Osteocyte (in vitro differentiated cells): ENCODE results near the gene CWC22. TPM values are rescaled to one million over a fixed set of nuclear protein-coding genes. Genes with fewer than 3 reads are reported as not detected.
"Not testable (repeated sequence)": the region's sequence is repeated elsewhere in the genome, so short reads cannot be mapped to it uniquely, and the experiment has no call there.

Source experiments
- DNase-seq: peaks from one replicate; pipeline ENCODE4 v3.0.0; 2021; ENCODE audit warnings: mixed read lengths; ENCODE audit not compliant: unreplicated experiment; ENCODE audit errors: extremely low spot score
- H3K27ac Mint-ChIP-seq: one replicate; pipeline ENCODE4 v1.8.0; 2021; ENCODE audit warnings: mild to moderate bottlenecking, mixed read lengths; ENCODE audit not compliant: unreplicated experiment
- H3K27me3 Mint-ChIP-seq: one replicate; pipeline ENCODE4 v1.8.0; 2021; ENCODE audit warnings: mixed read lengths; ENCODE audit not compliant: unreplicated experiment
- H3K36me3 Mint-ChIP-seq: one replicate; pipeline ENCODE4 v1.8.0; 2021; ENCODE audit warnings: mixed read lengths; ENCODE audit not compliant: unreplicated experiment
- H3K4me1 Mint-ChIP-seq: one replicate; pipeline ENCODE4 v1.8.0; 2021; ENCODE audit warnings: mixed read lengths; ENCODE audit not compliant: unreplicated experiment
- H3K4me3 Mint-ChIP-seq: one replicate; pipeline ENCODE4 v1.8.0; 2021; ENCODE audit warnings: mild to moderate bottlenecking, moderate library complexity, mixed read lengths; ENCODE audit not compliant: unreplicated experiment
- H3K9me3 Mint-ChIP-seq: one replicate; pipeline ENCODE4 v1.8.0; 2021; ENCODE audit warnings: mixed read lengths; ENCODE audit not compliant: unreplicated experiment
- CTCF ChIP-seq: fragments of 200-600 bp; sonication (generic); IDR thresholded peaks from 2 replicates; pipeline ENCODE4 v1.5.0; 2021; ENCODE audit warnings: antibody characterized with exemption, mild to moderate bottlenecking, moderate library complexity
- total RNA-seq: library from RNA; stranded (reverse); gene quantifications from 2 replicates; pipeline ENCODE4 v1.2.1, GENCODE V29; 2021

The CWC22 gene
- total RNA-seq, 1 donor from 2014 or later, result 20.1 TPM

- DNase-seq, result no peak
- H3K27ac Mint-ChIP-seq, result no peak overlapping the region
- TF ChIP-seq CTCF, result no peak
- no peak overlapping the region for H3K4me3 Mint-ChIP-seq
- H3K9me3 Mint-ChIP-seq, result no peaks in the 10 kb centered on the region
- peaks cover 34% of the 10 kb centered on the region for H3K4me1 Mint-ChIP-seq
- H3K36me3 Mint-ChIP-seq, result no peaks in the 10 kb centered on the region
- H3K27me3 Mint-ChIP-seq, result no peaks in the 10 kb centered on the region
Measured at GRCh38 chr2:180012523-180012922, 5.4 kb upstream of the CWC22 start.

GRCh38 chr2:180010701-180011100 lies 3.6 kb upstream of the CWC22 start:
- H3K4me1 Mint-ChIP-seq, result peaks cover 27% of the 10 kb centered on the region
- no peaks in the 10 kb centered on the region for H3K9me3 Mint-ChIP-seq

DNA sequence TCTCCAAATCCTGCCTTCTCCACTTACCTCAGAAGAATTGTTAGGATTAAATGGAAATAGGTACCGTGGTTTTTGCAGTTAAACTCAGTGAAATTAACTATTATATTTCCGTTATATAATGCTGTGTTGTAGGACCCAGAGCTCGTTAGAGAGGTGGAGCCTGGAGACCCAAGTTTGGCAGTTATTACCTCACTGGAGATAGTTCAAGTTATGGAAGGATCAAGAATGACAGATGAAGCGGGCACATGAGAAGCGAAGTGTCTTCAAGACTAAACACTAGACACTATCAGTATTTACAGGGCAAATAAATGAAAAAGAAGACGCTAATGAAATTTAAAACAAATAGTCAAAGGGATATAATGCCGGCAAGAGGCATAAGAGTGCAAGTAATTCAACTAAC lies 866 bp downstream of the CWC22 start:
- no peak for DNase-seq
- H3K36me3 Mint-ChIP-seq, result peaks cover 7% of the 10 kb centered on the region
- no peaks in the 10 kb centered on the region for H3K9me3 Mint-ChIP-seq
- no peaks in the 10 kb centered on the region for H3K27me3 Mint-ChIP-seq
- peak overlapping the region; percentile 81 for H3K4me3 Mint-ChIP-seq
- no peak for TF ChIP-seq CTCF
- H3K4me1 Mint-ChIP-seq, result peaks cover 23% of the 10 kb centered on the region
- H3K27ac Mint-ChIP-seq, result peak overlapping the region; percentile 99

More at GRCh38 chr2:180010701-180011100, 3.6 kb upstream of the CWC22 start:
- DNase-seq, result no peak
- H3K4me3 Mint-ChIP-seq, result no peak overlapping the region
- H3K27ac Mint-ChIP-seq, result no peak overlapping the region
- no peak for TF ChIP-seq CTCF
- no peaks in the 10 kb centered on the region for H3K36me3 Mint-ChIP-seq
- no peaks in the 10 kb centered on the region for H3K27me3 Mint-ChIP-seq

GRCh38 chr2:180005465-180005864 lies 1.6 kb downstream of the CWC22 start:
- not testable (repeated sequence) for H3K27ac Mint-ChIP-seq, H3K36me3 Mint-ChIP-seq, H3K27me3 Mint-ChIP-seq, DNase-seq, H3K9me3 Mint-ChIP-seq
- Mint-ChIP-seq H3K4me3 (peak overlapping the region; percentile 81), H3K4me1 (peaks cover 23% of the 10 kb centered on the region)

DNA sequence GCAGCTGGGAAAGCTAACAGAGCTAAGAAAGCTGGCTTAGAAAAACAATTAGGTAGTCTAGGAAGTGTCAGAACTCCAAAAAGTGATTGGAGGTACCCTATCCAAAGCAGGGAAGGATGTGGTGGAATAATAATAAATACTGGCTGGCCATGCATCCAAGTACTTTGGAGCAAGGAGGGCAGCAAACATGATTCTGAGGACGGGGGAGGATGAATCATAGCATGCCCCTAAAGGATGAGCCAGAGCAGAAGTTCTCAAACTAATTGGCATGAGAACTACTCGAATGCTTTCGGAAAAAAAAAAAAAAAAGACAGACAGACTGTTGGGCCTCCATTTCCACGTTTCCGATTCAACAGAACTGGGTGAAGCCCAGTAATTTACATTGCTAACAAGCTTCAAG lies 2.4 kb downstream of the CWC22 start:
- Mint-ChIP-seq H3K9me3 (no peaks in the 10 kb centered on the region), H3K27me3 (no peaks in the 10 kb centered on the region), H3K27ac (no peak overlapping the region), H3K4me3 (no peak overlapping the region), H3K36me3 (peaks cover 7% of the 10 kb centered on the region), H3K4me1 (peaks cover 23% of the 10 kb centered on the region)
- no peak for DNase-seq
- TF ChIP-seq CTCF, result no peak

DNA sequence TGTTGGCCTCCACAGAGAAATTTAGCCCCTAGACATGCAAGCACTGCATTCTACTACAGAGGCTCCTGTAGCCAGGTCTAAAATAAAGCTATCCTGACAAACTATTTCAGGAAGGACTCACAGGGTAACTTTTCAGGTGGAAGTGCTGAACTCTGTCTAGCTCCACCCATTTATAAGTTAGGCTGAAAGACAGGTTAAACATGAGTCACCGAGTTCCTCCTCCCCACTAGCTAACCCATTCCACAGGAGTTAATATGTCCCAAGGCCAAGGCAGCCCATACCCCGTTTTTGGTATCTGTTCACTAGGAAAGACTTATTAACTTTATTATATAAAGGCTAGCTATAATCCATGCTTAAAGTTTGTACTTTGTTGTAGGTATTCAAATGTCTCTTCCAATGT lies 3.5 kb downstream of the CWC22 start:
- Mint-ChIP-seq H3K36me3 (peaks cover 7% of the 10 kb centered on the region), H3K4me1 (peaks cover 23% of the 10 kb centered on the region), H3K27me3 (no peaks in the 10 kb centered on the region), H3K4me3 (no peak overlapping the region), H3K9me3 (no peaks in the 10 kb centered on the region), H3K27ac (no peak overlapping the region)
- TF ChIP-seq CTCF, result no peak
- no peak for DNase-seq
